Cardiac muscle cell (in vitro differentiated cells and primary cell): Measurements from ENCODE around the gene PSTPIP2. TPM values are rescaled to one million over a fixed set of nuclear protein-coding genes. Genes with fewer than 3 reads are reported as not detected.
"Not testable (repeated sequence)": the region's sequence is repeated elsewhere in the genome, so short reads cannot be mapped to it uniquely, and the experiment has no call there.

Experiments
- DNase-seq, 2 donors: peaks; one replicate each; pipeline versions ENCODE4 v3.0.0 to v3.0.0-alpha.2; 2010 to 2017; ENCODE audit warnings: low read depth in 1 of 2, low spot score in 1 of 2
- H3K27ac ChIP-seq: fragments of 200-600 bp; sonication (generic); 2 replicates; pipeline ENCODE4 v1.5.1; 2016
- H3K27me3 ChIP-seq: fragments of 200-600 bp; sonication (generic); 2 replicates; pipeline ENCODE4 v1.6.0; 2016; ENCODE audit warnings: control low read depth
- H3K36me3 ChIP-seq: fragments of 200-600 bp; sonication (generic); 2 replicates; pipeline ENCODE4 v1.5.1; 2016; ENCODE audit warnings: control low read depth
- H3K4me1 ChIP-seq: fragments of 200-600 bp; sonication (generic); 2 replicates; pipeline ENCODE4 v1.8.1; 2017; ENCODE audit warnings: low read depth, mild to moderate bottlenecking, mixed run types
- H3K4me3 ChIP-seq: fragments of 200-600 bp; sonication (generic); 2 replicates; pipeline ENCODE4 v1.5.1; 2016; ENCODE audit warnings: mild to moderate bottlenecking
- H3K9me3 ChIP-seq: fragments of 200-600 bp; sonication (generic); 2 replicates; pipeline ENCODE4 v1.5.1; 2017; ENCODE audit warnings: low read depth, mild to moderate bottlenecking, control low read depth
- polyA plus RNA-seq: library from polyadenylated mRNA; unstranded; fragments of >200 nt; fragmentation: Nextera tagmentation; extraction: Ambion mirVana; gene quantifications from 2 replicates; pipeline ENCODE4 v1.2.1, GENCODE V29; 2016
- total RNA-seq: library from RNA; depleted of rRNA; stranded (reverse); fragments of >200 nt; gene quantifications from 2 replicates; pipeline ENCODE4 v1.2.3, GENCODE V29; 2016
- TF ChIP-seq, protein P1 (sequence below): IDR thresholded peaks from 2 replicates; pipeline ENCODE4 v1.5.1; 2012; ENCODE audit warnings: low read depth, mild to moderate bottlenecking, low read length

The PSTPIP2 gene
- total and polyA plus RNA-seq, 2 experiments from 2014 or later, result 4.6 to 4.7 TPM

DNA sequence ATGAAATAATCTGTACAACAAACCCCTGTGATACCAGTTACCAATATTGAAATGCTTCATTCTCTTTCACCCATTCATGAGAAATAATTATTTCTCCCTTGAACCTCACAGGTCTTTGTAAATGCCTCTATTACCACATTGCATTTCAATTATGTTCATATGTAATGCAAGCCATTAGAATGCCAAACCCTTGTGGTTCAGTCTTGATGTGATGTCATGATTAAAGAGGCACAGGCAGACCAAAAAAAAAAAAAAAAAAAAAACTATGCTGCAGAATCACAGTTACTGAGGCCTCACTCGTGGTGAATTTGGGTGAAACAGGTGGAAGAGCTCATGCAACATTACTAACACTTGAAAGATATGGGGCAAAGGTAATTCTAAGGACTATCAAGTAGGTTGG is 95.5 kb downstream of the PSTPIP2 start:
- H3K4me1 ChIP-seq, result peaks cover 5% of the 10 kb centered on the region
- no peak overlapping the region for H3K27ac ChIP-seq
- H3K36me3 ChIP-seq, result no peaks in the 10 kb centered on the region
- H3K4me3 ChIP-seq, result no peak overlapping the region
- DNase-seq, result peak in 1 of 2 donors; percentile 48
- no peaks in the 10 kb centered on the region for H3K9me3 ChIP-seq
- H3K27me3 ChIP-seq, result no peaks in the 10 kb centered on the region
- TF ChIP-seq, protein P1, sequence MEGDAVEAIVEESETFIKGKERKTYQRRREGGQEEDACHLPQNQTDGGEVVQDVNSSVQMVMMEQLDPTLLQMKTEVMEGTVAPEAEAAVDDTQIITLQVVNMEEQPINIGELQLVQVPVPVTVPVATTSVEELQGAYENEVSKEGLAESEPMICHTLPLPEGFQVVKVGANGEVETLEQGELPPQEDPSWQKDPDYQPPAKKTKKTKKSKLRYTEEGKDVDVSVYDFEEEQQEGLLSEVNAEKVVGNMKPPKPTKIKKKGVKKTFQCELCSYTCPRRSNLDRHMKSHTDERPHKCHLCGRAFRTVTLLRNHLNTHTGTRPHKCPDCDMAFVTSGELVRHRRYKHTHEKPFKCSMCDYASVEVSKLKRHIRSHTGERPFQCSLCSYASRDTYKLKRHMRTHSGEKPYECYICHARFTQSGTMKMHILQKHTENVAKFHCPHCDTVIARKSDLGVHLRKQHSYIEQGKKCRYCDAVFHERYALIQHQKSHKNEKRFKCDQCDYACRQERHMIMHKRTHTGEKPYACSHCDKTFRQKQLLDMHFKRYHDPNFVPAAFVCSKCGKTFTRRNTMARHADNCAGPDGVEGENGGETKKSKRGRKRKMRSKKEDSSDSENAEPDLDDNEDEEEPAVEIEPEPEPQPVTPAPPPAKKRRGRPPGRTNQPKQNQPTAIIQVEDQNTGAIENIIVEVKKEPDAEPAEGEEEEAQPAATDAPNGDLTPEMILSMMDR, result no peak

DNA sequence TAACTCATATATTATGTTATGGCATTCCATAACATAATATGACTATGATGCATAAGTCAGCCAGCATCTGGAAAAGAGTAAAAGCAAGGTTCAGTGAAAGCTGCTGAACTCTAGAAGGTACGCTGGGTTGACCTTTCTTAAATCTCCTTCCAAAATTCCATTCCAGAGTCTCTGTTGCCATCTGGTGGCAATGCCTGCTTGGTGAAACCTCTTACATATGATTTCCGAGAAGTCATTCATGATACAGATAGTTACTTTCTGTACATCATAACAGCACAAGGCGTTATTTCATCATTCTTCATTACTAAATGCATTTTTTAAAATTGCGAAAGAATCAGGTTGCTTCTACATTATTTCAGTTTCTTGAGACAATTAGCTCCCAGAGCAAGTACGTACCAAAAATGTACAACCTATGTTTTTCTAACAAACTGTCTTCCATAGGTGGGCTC is 97.9 kb downstream of the PSTPIP2 start:
- DNase-seq, result peak; percentile 74 to 92
- H3K36me3 ChIP-seq, result no peaks in the 10 kb centered on the region
- no peak overlapping the region for H3K4me3 ChIP-seq
- TF ChIP-seq, protein P1, result peak; percentile 73
- peaks cover 7% of the 10 kb centered on the region for H3K27me3 ChIP-seq
- no peak overlapping the region for H3K27ac ChIP-seq
- H3K4me1 ChIP-seq, result no peaks in the 10 kb centered on the region
- no peaks in the 10 kb centered on the region for H3K9me3 ChIP-seq

DNA sequence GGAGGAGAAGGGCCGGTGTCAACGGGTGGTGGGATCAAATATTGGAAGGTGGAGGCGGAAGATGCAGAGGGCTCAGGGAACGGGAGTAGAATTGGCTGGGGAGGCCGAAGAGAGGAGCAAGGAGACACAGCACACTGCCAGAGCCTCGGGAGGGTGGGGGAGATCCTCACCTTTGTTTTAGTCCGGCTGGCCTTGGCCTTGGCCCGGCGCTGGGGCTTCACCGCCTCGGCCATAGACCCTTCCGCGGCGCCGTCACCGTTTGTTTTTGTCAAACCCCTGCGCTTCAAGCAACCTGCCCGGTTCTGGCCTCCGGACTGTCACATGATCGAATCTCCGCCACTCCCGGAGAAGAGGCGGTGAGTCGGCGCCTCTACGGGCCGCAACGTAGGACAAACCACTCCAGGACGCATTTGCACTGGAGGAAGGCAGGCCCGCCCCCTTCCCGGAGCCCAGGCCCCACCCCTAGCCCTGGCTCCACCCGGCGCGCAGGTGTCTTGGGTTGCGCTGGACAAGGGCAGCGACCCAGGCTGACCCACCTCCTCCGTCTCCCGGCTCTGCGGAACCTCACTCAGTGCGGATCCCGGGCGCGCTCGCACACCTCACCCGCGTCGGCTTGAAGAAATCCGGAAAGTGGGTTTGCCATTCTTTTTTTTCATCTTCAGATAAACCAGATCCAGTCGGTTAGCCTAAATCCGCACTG is 104.9 kb downstream of the PSTPIP2 start, which contains the start of gene EPG5:
Gene EPG5 (minus strand): TSS at position 323 of the 700 bp plus-strand sequence. CDS start 90 bp downstream, at position 233.
- H3K9me3 ChIP-seq, result no peaks in the 10 kb centered on the region
- peak within 1 kb of the TSS; percentile 91 for H3K27ac ChIP-seq
- TF ChIP-seq, protein P1, result no peak

DNA sequence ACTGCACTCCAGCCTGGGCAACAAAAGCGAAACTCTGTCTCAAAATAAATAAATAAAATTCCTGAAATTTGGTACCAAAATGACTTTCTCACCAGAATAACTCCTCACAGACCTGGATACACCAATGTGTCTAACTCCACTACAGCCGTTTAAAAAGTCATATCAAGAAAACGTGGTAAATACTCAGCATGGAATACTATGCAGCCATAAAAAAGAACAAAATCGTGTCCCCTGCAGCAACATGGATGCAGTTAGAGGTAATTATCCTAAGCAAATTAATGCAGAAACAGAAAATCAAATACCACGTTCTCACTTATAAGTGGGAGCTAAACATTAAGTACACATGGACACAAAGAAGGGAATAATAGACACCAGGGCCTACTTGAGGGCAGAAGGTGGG is 107.1 kb downstream of the PSTPIP2 start:
- H3K36me3 ChIP-seq, result not testable (repeated sequence)

More for the DNA sequence above, 104.9 kb downstream of the PSTPIP2 start, which contains the start of gene EPG5:
- H3K36me3 ChIP-seq, result no peaks in the 10 kb centered on the region
- H3K27me3 ChIP-seq, result peaks cover 16% of the 10 kb centered on the region
- H3K4me1 ChIP-seq, result peaks cover 6% of the 10 kb centered on the region
- peak within 1 kb of the TSS; percentile 84 for H3K4me3 ChIP-seq
- peak; percentile 96 for DNase-seq

DNA sequence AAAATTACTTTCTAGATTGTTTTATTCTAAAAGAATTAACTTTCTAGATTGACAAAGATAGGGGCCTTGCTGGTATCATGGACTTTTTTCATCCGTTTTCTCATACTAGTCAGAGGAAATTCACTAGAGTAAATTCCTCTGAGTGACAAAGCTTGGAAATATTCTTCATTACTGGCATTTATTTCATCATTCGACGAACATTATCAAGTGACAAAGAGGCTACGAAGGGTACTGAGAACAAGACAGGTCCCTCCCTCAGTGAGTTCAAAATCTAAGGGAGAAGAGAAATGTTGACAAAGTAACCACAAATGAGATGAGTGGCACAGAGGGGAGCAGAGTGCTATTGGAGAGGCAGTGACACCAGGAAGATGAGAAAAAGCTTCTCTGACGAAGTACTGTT is 109.2 kb downstream of the PSTPIP2 start:
- no peak overlapping the region for H3K27ac ChIP-seq

More for the DNA sequence above, 107.1 kb downstream of the PSTPIP2 start:
- not testable (repeated sequence) for H3K4me1 ChIP-seq, H3K4me3 ChIP-seq, H3K27ac ChIP-seq, DNase-seq, H3K9me3 ChIP-seq
- peaks cover 15% of the 10 kb centered on the region for H3K27me3 ChIP-seq

More for the DNA sequence above, 109.2 kb downstream of the PSTPIP2 start:
- no peak overlapping the region for H3K4me3 ChIP-seq
- H3K4me1 ChIP-seq, result peaks cover 6% of the 10 kb centered on the region
- no peaks in the 10 kb centered on the region for H3K9me3 ChIP-seq
- H3K27me3 ChIP-seq, result peaks cover under 1% of the 10 kb centered on the region
- TF ChIP-seq, protein P1, result no peak
- no peaks in the 10 kb centered on the region for H3K36me3 ChIP-seq
- peak in 1 of 2 donors; percentile 59 for DNase-seq
